ENCODE measurements around the gene C3AR1. TPM values are rescaled to one million over a fixed set of nuclear protein-coding genes. Genes with fewer than 3 reads are reported as not detected.

C3AR1 gene
- total RNA-seq, 1 experiment from 2014 or later = not detected

DNA sequence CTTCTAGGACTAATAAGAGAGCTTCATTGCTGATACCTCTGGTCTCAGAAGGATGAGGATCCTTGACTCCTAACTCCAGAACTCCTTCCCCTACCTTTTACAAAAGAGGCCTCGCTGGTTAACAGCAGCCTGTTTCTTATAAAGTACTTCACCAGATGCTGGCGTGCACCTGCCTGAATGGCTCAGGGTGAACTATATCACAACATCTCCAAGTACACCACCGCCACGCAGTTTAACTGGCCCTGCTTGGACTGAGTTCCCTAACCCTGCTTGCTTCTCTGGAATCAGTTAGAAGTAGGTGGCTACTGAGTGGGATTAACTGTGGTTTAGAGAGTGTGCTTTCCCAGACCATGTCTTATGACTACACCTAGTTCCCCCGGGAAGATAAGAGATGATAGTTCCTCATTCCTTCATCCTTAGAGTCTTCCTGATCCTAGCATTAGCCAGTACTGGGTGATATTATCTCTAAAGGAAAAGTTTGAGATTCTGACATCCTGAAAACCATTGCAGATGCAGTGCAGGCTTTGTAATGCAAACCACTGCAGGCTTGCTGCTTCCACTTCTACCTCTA is 30.6 kb downstream of the C3AR1 start:
- TF ChIP-seq, protein P1, sequence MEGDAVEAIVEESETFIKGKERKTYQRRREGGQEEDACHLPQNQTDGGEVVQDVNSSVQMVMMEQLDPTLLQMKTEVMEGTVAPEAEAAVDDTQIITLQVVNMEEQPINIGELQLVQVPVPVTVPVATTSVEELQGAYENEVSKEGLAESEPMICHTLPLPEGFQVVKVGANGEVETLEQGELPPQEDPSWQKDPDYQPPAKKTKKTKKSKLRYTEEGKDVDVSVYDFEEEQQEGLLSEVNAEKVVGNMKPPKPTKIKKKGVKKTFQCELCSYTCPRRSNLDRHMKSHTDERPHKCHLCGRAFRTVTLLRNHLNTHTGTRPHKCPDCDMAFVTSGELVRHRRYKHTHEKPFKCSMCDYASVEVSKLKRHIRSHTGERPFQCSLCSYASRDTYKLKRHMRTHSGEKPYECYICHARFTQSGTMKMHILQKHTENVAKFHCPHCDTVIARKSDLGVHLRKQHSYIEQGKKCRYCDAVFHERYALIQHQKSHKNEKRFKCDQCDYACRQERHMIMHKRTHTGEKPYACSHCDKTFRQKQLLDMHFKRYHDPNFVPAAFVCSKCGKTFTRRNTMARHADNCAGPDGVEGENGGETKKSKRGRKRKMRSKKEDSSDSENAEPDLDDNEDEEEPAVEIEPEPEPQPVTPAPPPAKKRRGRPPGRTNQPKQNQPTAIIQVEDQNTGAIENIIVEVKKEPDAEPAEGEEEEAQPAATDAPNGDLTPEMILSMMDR (IDR thresholded peaks at IDR 0.05; ENCODE audit: unreplicated experiment) = no peak

DNA sequence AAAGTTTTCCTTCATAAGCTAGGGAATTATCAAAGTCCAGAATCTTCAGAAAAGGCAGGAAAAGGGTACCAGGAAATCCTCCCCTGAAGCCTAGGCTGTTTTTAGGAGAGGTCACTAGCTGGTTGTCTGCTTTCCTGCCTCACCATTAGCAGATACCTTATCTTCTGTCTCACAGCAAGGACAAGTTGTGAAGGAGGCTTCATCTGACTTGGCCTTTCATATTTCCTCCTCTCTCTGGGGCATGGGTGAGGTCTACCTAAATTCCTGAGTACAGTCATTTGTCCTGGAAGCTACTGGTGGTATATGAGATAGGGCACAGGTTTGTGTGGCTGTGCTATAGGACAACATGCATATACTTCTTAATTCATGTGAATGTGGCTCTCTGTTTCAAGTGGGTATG is 31.4 kb downstream of the C3AR1 start:
- DNase-seq (ENCODE audit: unreplicated experiment) = no peak
- no TSS peak for BruUV-seq (replicated peaks)
- TF ChIP-seq, protein P1 (IDR thresholded peaks at IDR 0.05; ENCODE audit: unreplicated experiment) = no peak
- Mint-ChIP-seq H3K27me3 (ENCODE audit: insufficient read depth, unreplicated experiment) (no peaks in the 10 kb centered on the region), H3K4me1 (ENCODE audit: insufficient read depth, unreplicated experiment) (peaks cover 54% of the 10 kb centered on the region), H3K9me3 (ENCODE audit: unreplicated experiment) (no peaks in the 10 kb centered on the region), H3K27ac (ENCODE audit: low read depth, unreplicated experiment) (peak overlapping the region; percentile 89), H3K4me3 (ENCODE audit: unreplicated experiment) (peak overlapping the region; percentile 78), H3K36me3 (ENCODE audit: insufficient read depth, unreplicated experiment) (peaks cover under 1% of the 10 kb centered on the region)
- ChIA-PET CTCF (interaction anchor here (0.9 to 2.9 kb wide), 5 partner anchors 10 to 355 kb away, joined by 3 to 17 read pairs (median 7); no protein-coding TSS in a partner anchor), POLR2A (interaction anchor here (0.9 to 3.4 kb wide), 3 partner anchors 11 to 209 kb away, joined by 4 to 18 read pairs (median 4); no protein-coding TSS in a partner anchor)
- intact Hi-C loops (cut with micrococcal nuclease) = loop anchor here (5.0 kb wide), 1 partner anchor 47 kb away; the partner anchor contains the start of gene NECAP1

More for the DNA sequence above, 30.6 kb downstream of the C3AR1 start:
- peak overlapping the region; percentile 89 for H3K27ac Mint-ChIP-seq (ENCODE audit: low read depth, unreplicated experiment)
- intact Hi-C loops (cut with micrococcal nuclease) = no loop called here
- H3K9me3 Mint-ChIP-seq (ENCODE audit: unreplicated experiment) = no peaks in the 10 kb centered on the region
- no peak for DNase-seq (ENCODE audit: unreplicated experiment)
- H3K27me3 Mint-ChIP-seq (ENCODE audit: insufficient read depth, unreplicated experiment) = no peaks in the 10 kb centered on the region
- H3K4me3 Mint-ChIP-seq (ENCODE audit: unreplicated experiment) = peak overlapping the region; percentile 78
- CTCF ChIA-PET = interaction anchor here (0.5 to 2.9 kb wide), 4 partner anchors 10 to 355 kb away, joined by 3 to 17 read pairs (median 6); no protein-coding TSS in a partner anchor
- no TSS peak for BruUV-seq (replicated peaks)
- H3K4me1 Mint-ChIP-seq (ENCODE audit: insufficient read depth, unreplicated experiment) = peaks cover 54% of the 10 kb centered on the region
- POLR2A ChIA-PET = interaction anchor here (0.6 to 1.0 kb wide), 3 partner anchors 43 to 102 kb away, joined by 3 read pairs; no protein-coding TSS in a partner anchor
- H3K36me3 Mint-ChIP-seq (ENCODE audit: insufficient read depth, unreplicated experiment) = peaks cover 7% of the 10 kb centered on the region

DNA sequence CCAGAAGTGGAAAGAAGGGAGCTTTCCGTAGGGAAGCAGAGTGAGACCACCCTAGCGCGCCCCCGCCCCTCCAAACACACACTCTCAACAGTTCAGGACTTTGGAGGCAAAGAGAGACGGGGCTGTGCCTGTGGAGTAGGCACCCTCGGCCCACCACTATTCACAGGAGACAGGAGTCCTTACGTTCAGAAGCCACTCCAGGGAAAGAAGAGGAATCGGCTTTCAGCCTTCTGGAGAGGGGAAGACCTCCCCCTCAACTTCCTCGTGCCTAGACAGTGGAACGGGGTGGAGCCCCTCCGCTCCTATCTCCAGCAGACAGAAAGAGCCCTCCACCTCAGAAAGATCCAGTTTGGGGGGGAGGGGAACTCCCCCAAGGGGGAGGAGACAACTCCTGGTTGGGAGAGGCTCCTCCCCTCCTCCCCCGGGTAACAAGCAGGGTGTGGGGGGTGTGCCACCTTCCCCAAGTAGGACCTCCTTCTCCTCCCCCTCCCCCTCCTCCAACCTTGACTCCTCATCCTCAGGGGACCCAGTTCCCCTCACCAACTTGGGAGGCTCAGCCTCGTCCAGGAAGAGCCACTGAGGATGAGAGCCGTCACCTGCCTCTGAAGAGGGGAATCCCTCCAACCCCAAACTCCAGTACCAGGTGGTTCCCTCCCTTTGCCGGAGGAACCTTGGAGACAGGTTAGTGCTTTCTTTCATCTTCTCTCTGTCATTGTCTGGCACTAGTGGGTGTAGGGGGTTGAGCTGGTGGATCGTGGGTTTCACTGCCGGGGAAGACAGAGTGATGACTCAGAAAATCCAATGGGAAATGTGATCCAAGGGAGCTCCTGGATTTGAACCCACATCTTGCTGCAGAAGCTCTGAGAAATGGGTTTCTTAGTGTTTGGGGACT is 32.8 kb downstream of the C3AR1 start:
- Mint-ChIP-seq H3K27ac (ENCODE audit: low read depth, unreplicated experiment) (peak overlapping the region; percentile 89), H3K9me3 (ENCODE audit: unreplicated experiment) (no peaks in the 10 kb centered on the region), H3K4me3 (ENCODE audit: unreplicated experiment) (peak overlapping the region; percentile 78), H3K27me3 (ENCODE audit: insufficient read depth, unreplicated experiment) (no peaks in the 10 kb centered on the region), H3K4me1 (ENCODE audit: insufficient read depth, unreplicated experiment) (peaks cover 45% of the 10 kb centered on the region), H3K36me3 (ENCODE audit: insufficient read depth, unreplicated experiment) (no peaks in the 10 kb centered on the region)
- BruUV-seq (replicated peaks) = no TSS peak
- ChIA-PET CTCF (interaction anchor here (0.6 to 2.9 kb wide), 6 partner anchors 11 to 174 kb away, joined by 3 to 17 read pairs (median 4); no protein-coding TSS in a partner anchor), POLR2A (interaction anchor here (0.6 to 3.4 kb wide), 10 partner anchors 13 to 1563 kb away, joined by 3 to 18 read pairs (median 4); partner anchors contain the start of gene NECAP1)
- TF ChIP-seq, protein P1 (IDR thresholded peaks at IDR 0.05; ENCODE audit: unreplicated experiment) = no peak
- intact Hi-C loops (cut with micrococcal nuclease) = loop anchor here (5.0 kb wide), 1 partner anchor 49 kb away; the partner anchor contains the start of gene NECAP1
- peak; percentile 56 for DNase-seq (ENCODE audit: unreplicated experiment)
